Upper lobe of left lung (tissue), 4 donors: ENCODE measurements around the gene RBFOX2.

Experiments used
- CTCF ChIP-seq, 6 experiments: fragments of 450-650 bp in 4 of 6; fragments of 200-600 bp in 2 of 6; sonication (generic) in 2 of 6; IDR thresholded peaks; one replicate each; pipeline ENCODE4 v1.5.1; 2016 to 2019; ENCODE audit warnings: antibody characterized with exemption in 6 of 6
- EP300 ChIP-seq, 4 donors: sonication (generic); formaldehyde crosslinking; IDR thresholded peaks; one replicate each; pipeline ENCODE4 v1.5.1; 2017; ENCODE audit warnings: antibody characterized with exemption in 4 of 4, control low read depth in 2 of 4
- POLR2A ChIP-seq, 4 donors: fragments of 450-650 bp; IDR thresholded peaks; one replicate each; pipeline ENCODE4 v1.5.1; 2016 to 2017; ENCODE audit warnings: antibody characterized with exemption in 4 of 4, mild to moderate bottlenecking in 2 of 4
- POLR2AphosphoS5 ChIP-seq, 2 donors: sonication (generic); formaldehyde crosslinking; IDR thresholded peaks; one replicate each; pipeline ENCODE4 v1.5.1; 2017; ENCODE audit warnings: antibody characterized with exemption in 2 of 2

- TF ChIP-seq CTCF (IDR thresholded peaks at IDR 0.05) (no peak), POLR2AphosphoS5 (IDR thresholded peaks at IDR 0.05) (no peak), POLR2A (IDR thresholded peaks at IDR 0.05) (no peak), EP300 (IDR thresholded peaks at IDR 0.05) (no peak)
These were observed 67.8 kb downstream of the RBFOX2 start for GRCh38 chr22:35960854-35961253.
